ENCODE results near the gene TRPT1.

The TRPT1 gene

GRCh38 chr11:64245797-64246620 is 20.0 kb upstream of the TRPT1 start:
- DNase-seq (ENCODE audit: low read depth in 4 of 4, low spot score in 1 of 4), result peak in 2 of 4 experiments; percentile 71 to 84

- no peak for DNase-seq (ENCODE audit: low read depth in 4 of 4, low spot score in 1 of 4)
Measured at GRCh38 chr11:64245401-64245796, 19.4 kb upstream of the TRPT1 start.

DNA sequence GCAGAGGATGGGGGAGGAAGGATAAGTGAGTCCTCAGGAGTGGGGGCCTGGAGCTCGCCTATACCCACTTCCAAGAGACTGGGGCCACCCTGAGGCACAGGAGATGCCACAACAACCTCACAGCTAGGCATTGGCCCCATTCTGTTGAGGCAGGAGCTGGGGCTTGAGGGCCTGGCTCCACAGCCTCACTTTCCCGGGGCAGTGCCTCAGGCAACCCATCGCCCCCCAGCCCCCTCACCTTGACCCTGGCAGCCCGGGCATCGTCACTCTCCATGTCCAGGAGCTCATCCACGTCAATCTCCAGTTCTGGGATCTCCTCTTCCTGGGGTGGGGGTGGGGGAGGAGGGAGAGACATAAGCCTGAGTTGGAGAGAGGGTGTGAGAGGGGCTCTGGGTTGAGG is 19.0 kb upstream of the TRPT1 start:
- no peak for DNase-seq (ENCODE audit: low read depth in 4 of 4, low spot score in 1 of 4)

- no peak for DNase-seq (ENCODE audit: low read depth in 4 of 4, low spot score in 1 of 4)
Measured at GRCh38 chr11:64244107-64244506, 18.1 kb upstream of the TRPT1 start.

- no peak for DNase-seq (ENCODE audit: low read depth in 4 of 4, low spot score in 1 of 4)
Measured at GRCh38 chr11:64243236-64243854, 17.4 kb upstream of the TRPT1 start.

DNA sequence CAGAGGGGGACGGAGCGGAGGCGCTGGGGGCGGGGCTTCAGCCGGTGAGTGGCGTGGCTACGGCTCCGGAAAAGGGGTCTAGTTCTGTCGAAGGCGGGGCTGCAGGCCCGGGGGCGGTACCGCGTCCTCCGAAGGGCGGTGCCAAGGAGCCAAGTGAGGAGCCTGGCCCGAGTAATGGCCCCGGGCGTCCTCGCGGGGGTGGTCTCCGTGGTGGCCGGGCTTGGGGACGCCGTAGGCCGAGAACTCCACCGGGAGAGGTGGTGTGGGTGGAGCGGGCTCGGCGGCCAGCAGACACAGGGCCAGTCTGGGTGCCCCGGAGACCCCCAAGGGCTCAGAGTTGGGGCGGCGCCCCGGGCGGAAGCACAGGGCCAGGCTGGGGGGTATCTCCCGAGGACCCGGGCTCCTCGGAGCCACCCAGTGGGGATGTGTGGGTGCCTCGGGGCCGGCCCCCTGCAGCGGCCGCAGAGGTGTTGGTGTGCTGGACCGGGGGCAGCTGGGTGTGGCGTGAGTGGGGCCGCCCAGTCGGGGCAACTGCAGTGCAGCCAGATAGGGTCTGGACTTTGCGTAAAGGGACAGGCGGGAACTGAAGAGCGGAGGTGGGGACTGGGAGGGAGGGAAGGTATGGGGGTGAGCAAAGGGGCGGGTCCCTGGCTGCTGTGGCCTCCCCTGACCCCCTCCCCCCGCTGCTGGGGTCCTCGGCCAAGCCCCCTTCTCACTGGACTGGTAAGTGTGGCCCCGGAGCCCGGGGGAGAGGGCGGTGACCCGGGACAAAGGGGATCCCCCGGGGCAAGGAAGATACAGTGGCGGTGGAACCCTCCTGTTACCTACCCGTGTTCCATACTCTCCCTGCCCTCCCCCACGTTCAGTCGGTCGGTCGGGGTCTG is 15.7 kb upstream of the TRPT1 start:
- no peak for DNase-seq (ENCODE audit: low read depth in 4 of 4, low spot score in 1 of 4)

DNA sequence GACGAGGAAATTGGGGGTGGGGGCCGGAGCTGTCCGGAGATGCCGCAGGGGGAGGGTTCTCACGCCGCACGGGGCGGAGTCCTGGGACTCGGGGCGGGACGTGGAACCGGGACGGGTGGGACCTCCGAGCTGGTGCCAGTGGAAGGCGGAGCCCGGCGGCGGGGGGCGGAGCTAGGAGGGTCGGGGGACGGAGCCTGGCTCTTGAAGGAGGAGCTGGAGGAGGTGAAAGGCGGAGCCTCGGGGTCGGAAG is 15.2 kb upstream of the TRPT1 start:
- peak; percentile 96 to 100 (median 100) for DNase-seq (ENCODE audit: low read depth in 4 of 4, low spot score in 1 of 4)

GRCh38 chr11:64240435-64241240 is 14.7 kb upstream of the TRPT1 start, which contains the start of gene FKBP2:
Gene FKBP2 (plus strand): TSS chr11:64241095. CDS start chr11:64242388, 1,293 bp downstream.
- DNase-seq (ENCODE audit: low read depth in 4 of 4, low spot score in 1 of 4), result peak; percentile 91 to 98 (median 96)

GRCh38 chr11:64239662-64240434 is 13.9 kb upstream of the TRPT1 start:
- no peak for DNase-seq (ENCODE audit: low read depth in 4 of 4, low spot score in 1 of 4)

DNA sequence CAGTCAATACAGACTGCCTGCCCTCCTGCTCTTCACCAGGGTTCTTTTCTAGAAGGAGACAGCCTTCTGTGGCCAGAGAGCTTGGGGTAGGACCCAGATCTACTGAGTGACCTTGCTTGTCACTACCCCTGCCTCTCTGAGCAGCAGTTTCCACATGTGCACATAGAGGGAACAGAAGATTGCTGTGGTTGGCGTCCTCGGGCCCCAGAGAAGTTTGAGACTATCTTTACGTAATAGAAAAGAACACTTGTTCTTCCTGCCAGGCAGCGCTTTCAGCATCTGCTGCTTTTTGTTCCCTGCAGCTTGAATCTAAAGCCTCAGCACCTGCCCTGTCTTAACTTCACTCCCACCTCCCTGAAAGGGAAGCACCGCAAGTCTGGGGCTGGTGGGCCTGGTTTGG is 13.0 kb upstream of the TRPT1 start:
- DNase-seq (ENCODE audit: low read depth in 4 of 4, low spot score in 1 of 4), result no peak

DNA sequence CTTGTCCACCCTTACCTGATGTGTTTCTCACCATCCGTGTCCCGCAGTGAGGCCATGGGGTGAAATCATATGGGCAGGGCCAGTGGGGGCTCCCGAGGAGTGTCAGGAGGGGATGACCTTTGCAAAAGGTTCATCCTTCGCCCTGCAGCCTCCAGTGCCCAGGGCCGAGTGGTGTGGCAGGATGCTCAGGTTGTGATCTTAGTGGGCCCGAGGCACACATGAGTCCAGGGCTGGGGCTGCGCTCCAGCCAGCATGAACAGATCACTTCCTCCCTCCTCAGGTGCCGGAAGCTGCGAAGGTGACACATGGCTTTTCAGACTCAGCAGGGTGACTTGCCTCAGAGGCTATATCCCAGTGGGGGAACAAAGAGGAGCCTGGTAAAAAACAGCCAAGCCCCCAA is 12.1 kb upstream of the TRPT1 start:
- no peak for DNase-seq (ENCODE audit: low read depth in 4 of 4, low spot score in 1 of 4)

DNA sequence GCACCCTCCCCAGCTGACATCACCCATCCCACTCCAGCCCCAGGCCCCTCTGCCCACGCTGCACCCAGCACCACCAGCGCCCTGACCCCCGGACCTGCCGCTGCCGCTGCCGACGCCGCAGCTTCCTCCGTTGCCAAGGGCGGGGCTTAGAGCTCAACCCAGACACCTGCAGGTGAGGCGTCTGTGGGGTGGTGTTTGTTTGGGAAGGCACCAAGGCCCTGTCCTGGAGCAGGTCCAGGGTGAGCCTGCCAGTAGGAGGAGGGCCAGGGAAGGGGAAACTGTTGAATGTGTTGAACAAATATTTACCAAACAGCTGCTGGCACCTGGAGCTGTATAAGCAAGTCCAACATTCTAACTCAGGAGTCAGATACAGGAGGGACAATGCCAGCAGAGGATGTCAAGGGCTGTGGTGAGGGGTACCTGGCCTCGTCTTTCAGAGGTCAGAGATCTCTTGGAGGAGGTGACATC is 11.5 kb upstream of the TRPT1 start:
- DNase-seq (ENCODE audit: low read depth in 4 of 4, low spot score in 1 of 4), result no peak

DNA sequence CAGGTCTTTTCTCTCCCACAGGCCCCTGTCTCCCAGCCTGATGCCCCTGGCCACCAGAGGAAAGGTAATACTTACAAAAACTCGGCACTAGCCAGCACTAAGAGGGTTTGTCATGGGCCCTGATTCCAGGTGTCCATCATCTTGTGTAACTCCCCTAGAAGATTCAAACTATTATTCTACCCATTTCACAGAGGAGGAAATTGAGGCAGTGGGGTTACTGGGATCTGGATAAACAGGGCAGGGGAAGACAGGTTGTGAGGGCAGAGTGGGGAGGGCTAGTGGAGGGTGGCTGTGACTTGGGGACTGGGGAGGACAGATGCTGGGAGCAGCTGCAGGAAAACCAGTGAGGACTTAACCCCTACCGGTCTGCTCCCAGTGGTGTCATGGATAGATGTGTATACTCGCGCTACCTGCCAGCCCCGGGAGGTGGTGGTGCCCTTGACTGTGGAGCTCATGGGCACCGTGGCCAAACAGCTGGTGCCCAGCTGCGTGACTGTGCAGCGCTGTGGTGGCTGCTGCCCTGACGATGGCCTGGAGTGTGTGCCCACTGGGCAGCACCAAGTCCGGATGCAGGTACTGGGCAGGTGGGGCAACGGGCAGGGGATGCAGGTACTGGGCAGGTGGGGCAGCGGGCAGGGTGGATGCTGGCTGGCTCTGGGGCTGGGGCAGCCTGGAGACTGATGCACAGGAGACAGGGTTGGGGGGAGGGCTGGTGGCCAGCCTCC is 9.6 kb upstream of the TRPT1 start:
- no peak for DNase-seq (ENCODE audit: low read depth in 4 of 4, low spot score in 1 of 4)

GRCh38 chr11:64234647-64235379 is 8.8 kb upstream of the TRPT1 start:
- DNase-seq (ENCODE audit: low read depth in 4 of 4, low spot score in 1 of 4), result peak in 1 of 4 experiments; percentile 24

- peak in 2 of 4 experiments; percentile 48 to 71 for DNase-seq (ENCODE audit: low read depth in 4 of 4, low spot score in 1 of 4)
Measured at GRCh38 chr11:64233913-64234586, 8.1 kb upstream of the TRPT1 start, which contains the start of gene VEGFB. Gene VEGFB (plus strand): TSS chr11:64234584. CDS start chr11:64234834, 250 bp downstream.

- DNase-seq (ENCODE audit: low read depth in 4 of 4, low spot score in 1 of 4), result no peak
Measured at GRCh38 chr11:64232967-64233315, 7.0 kb upstream of the TRPT1 start.

- DNase-seq (ENCODE audit: low read depth in 4 of 4, low spot score in 1 of 4), result no peak
Measured at GRCh38 chr11:64232182-64232966, 6.4 kb upstream of the TRPT1 start.

Measured in stimulated activated CD4-positive, alpha-beta T cell treated with anti-CD3 and anti-CD28 coated beads, Interleukin-1b, Interleukin-23, amount 100 ng/mL, for 24 hours (primary cell).